Upper lobe of right lung (tissue), 1 donor: ENCODE data around the gene MCM6. TPM values are rescaled to one million over a fixed set of nuclear protein-coding genes. Genes with fewer than 3 reads are reported as not detected.
"Not testable (repeated sequence)": the region's sequence is repeated elsewhere in the genome, so short reads cannot be mapped to it uniquely, and the experiment has no call there.

ENCODE experiments used
- ATAC-seq: fragments of 200-7000 bp; cut with Tn5 transposase; one replicate; pipeline ENCODE4 v1.9.1; 2020; ENCODE audit warnings: mild to moderate bottlenecking, moderate library complexity
- DNase-seq: peaks from one replicate; pipeline ENCODE4 v3.0.0-alpha.2; 2020
- H3K27ac ChIP-seq: fragments of 200-600 bp; one replicate; pipeline ENCODE4 v1.8.0; 2022
- H3K27me3 ChIP-seq: fragments of 200-600 bp; one replicate; pipeline ENCODE4 v1.8.0; 2022; ENCODE audit warnings: mild to moderate bottlenecking
- H3K36me3 ChIP-seq: fragments of 200-600 bp; one replicate; pipeline ENCODE4 v1.8.0; 2022
- H3K4me1 ChIP-seq: fragments of 200-600 bp; one replicate; pipeline ENCODE4 v1.8.0; 2022
- H3K4me3 ChIP-seq: fragments of 200-600 bp; one replicate; pipeline ENCODE4 v1.8.0; 2022; ENCODE audit warnings: mild to moderate bottlenecking
- H3K9me3 ChIP-seq: fragments of 200-600 bp; one replicate; pipeline ENCODE4 v1.8.0; 2022
- CTCF ChIP-seq: fragments of 200-600 bp; IDR thresholded peaks from one replicate; pipeline ENCODE4 v1.8.0; 2022; ENCODE audit warnings: antibody characterized with exemption
- intact Hi-C: fragments of 100-400 bp; cut with DNase I; formaldehyde crosslinking; loops from one replicate; pipeline ENCODE4 v1.11.0; 2022
- total RNA-seq: library from RNA; stranded (reverse); fragmentation: NEBNext Ultra II Directional; extraction: Animal tissue kit (Norgen Biotek cat#: 25700); gene quantifications from one replicate; pipeline ENCODE4 v1.2.1, GENCODE V29; 2021
- donor health status: DM: no; HTN: yes; CAD: no; lungs with severe emphysema.

The MCM6 gene
- total RNA-seq, 1 donor from 2014 or later, result 8.2 TPM

GRCh38 chr2:135885709-135886108 is 9.5 kb upstream of the MCM6 start:
- TF ChIP-seq CTCF, result no peak
- no peak overlapping the region for H3K4me3 ChIP-seq
- no peak for ATAC-seq
- H3K36me3 ChIP-seq, result no peaks in the 10 kb centered on the region
- no peak overlapping the region for H3K27ac ChIP-seq
- no peaks in the 10 kb centered on the region for H3K27me3 ChIP-seq
- no peaks in the 10 kb centered on the region for H3K9me3 ChIP-seq
- intact Hi-C loops, result no loop called here
- DNase-seq, result no peak
- no peaks in the 10 kb centered on the region for H3K4me1 ChIP-seq

- Histone ChIP-seq H3K27ac (no peak overlapping the region), H3K27me3 (no peaks in the 10 kb centered on the region), H3K4me3 (no peak overlapping the region), H3K36me3 (no peaks in the 10 kb centered on the region), H3K9me3 (no peaks in the 10 kb centered on the region), H3K4me1 (no peaks in the 10 kb centered on the region)
- ATAC-seq, result no peak
- TF ChIP-seq CTCF, result no peak
- no peak for DNase-seq
- intact Hi-C loops, result no loop called here
These were observed 6.2 kb upstream of the MCM6 start for GRCh38 chr2:135882415-135882814.

GRCh38 chr2:135876770-135877169 is 527 bp upstream of the MCM6 start:
- Histone ChIP-seq H3K4me1 (peaks cover 11% of the 10 kb centered on the region), H3K27ac (peak overlapping the region; percentile 48), H3K4me3 (peak overlapping the region; percentile 89)
- ATAC-seq, H3K27me3 ChIP-seq, H3K36me3 ChIP-seq, DNase-seq, intact Hi-C loops, H3K9me3 ChIP-seq: not testable (repeated sequence)

- Histone ChIP-seq H3K4me3 (peak overlapping the region; percentile 89), H3K27ac (peak overlapping the region; percentile 86), H3K36me3 (peaks cover 13% of the 10 kb centered on the region), H3K27me3 (no peaks in the 10 kb centered on the region), H3K9me3 (no peaks in the 10 kb centered on the region), H3K4me1 (peaks cover 11% of the 10 kb centered on the region)
- intact Hi-C loops, result no loop called here
- ATAC-seq (peak; percentile 75), DNase-seq (peak; percentile 82)
- TF ChIP-seq CTCF, result no peak
These were observed 665 bp downstream of the MCM6 start for GRCh38 chr2:135875491-135876065.

GRCh38 chr2:135874777-135875365 is 1.4 kb downstream of the MCM6 start:
- H3K27ac ChIP-seq, result no peak overlapping the region
- ATAC-seq, result no peak
- H3K4me1 ChIP-seq, result peaks cover 11% of the 10 kb centered on the region
- intact Hi-C loops, result no loop called here
- no peaks in the 10 kb centered on the region for H3K27me3 ChIP-seq
- no peaks in the 10 kb centered on the region for H3K9me3 ChIP-seq
- DNase-seq, result no peak
- H3K4me3 ChIP-seq, result peak overlapping the region; percentile 89
- TF ChIP-seq CTCF, result no peak
- peaks cover 13% of the 10 kb centered on the region for H3K36me3 ChIP-seq

- H3K4me3 ChIP-seq, result no peak overlapping the region
- peaks cover 8% of the 10 kb centered on the region for H3K4me1 ChIP-seq
- intact Hi-C loops, result no loop called here
- ATAC-seq, result no peak
- H3K27me3 ChIP-seq, result no peaks in the 10 kb centered on the region
- H3K9me3 ChIP-seq, result no peaks in the 10 kb centered on the region
- no peak for TF ChIP-seq CTCF
- DNase-seq, result no peak
- no peak overlapping the region for H3K27ac ChIP-seq
- peaks cover 44% of the 10 kb centered on the region for H3K36me3 ChIP-seq
These were observed 5.7 kb downstream of the MCM6 start for GRCh38 chr2:135870571-135870970.
